NCI-H187 treated with DMSO at 0.1 percent for 48 hours (cell line): ENCODE measurements around the gene MAGI2.

ENCODE experiments used
- DNase-seq: peaks from one replicate; lab custom pipeline; 2025; lab: John Stamatoyannopoulos, UW

Gene MAGI2

DNA sequence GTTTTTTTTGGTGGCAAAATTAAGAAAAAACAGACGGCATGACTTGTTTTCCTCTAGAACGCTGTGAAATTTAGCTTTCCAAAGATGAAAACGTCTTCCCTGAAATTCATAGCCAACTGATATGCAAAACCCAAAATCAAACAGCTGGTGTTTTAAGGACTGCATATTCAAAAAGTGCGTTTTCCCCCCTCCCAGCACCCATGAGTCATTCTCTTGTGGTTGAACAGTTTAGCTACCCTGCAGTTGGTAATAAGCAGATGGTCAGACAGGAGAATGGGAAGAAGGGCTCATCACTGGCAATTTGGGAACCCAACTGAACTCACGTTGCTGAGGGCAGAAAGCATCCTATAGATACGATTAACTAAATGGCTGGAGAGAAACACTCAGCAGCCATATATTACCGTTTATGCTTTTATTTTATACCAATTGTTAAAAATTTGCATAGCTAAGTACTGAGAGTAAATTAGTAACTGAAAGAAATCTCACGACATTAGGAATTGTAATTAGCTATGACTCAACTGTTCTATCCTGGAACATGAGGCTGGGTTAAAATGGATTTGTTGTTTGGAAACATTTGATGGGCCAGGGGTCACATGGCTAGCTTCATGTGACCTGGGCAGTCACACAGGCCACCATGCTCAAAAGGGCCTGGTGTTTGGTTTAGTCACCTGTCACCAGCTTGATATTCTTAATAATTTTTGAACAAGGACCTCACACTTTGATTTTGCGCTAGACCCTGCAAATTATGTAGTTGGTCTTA, 1311.8 kb downstream of the MAGI2 start:
- no peak for DNase-seq

DNA sequence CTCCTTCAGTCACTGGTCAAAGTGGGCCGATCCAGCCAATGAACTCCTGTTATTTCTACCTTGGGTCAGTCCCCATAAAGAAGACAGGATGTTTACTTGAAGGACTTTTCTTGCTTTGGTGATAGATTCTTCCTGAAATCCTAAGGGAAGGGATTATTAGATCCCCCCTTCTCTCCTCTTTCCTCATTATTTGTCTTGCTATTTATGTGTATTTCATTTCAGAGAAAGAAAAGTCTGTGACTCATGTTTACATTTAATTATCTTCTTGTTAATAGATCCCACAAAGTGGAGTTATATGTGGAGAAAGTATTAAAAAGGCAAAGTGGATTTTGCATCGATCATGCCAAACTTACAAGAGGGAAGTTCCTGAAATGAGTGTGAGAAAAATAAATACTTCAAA, 1313.4 kb downstream of the MAGI2 start:
- DNase-seq, result no peak

DNA sequence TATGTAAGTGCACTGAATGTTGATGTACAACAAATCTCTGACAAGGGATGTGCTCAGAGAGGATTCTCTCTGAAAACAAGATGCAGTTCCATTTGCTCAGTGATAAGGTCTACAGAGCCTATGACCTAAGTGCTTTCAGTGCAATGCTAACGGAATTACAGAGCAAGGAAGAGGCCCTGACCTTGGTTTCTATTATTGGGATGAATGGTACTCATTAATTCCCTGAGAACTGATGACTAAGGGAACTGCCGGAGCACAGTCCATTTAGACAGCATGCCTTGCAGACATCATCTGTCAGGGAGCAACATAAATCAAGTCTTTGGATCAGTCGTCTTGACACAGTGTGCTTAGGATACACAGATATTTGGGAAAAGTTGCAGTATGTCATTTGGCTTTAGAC, 1314.1 kb downstream of the MAGI2 start:
- no peak for DNase-seq

DNA sequence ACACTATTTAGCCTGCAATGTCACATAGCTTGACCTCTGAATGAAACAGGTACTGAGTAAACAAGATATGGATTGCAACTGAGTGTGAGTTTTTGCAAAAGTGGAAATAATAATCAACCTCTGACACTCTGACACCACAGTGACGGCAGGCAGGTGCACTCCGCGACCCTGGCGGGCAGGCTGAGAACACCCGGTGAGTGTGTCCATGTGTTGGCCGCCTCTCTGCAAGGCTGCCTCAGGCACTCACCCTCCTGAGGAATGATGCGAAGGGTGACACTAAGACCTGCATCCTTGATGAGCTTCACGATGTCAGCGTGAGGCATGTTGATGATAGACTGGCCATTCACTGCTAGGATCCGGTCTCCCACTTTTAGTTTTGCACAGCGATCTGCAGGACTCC, 1318.7 kb downstream of the MAGI2 start:
- DNase-seq, result no peak

DNA sequence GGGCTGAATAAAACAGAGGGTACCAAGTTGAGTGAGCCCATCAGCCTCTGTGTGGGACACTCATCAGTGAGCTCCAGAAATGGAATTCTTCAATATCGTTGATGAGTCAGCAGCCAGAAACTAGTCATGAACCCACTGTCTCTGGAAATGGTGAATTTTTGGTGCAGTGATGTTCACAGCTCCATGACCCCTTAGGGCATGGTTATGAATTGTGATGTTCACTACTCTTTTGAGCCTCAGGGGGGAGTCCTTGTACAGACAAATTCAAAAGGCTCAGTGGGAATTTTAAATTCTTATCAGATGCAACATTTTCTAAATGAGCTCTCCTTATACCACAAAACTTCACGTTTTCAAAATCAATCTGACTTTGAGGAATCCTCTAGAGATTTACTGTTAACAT, 1319.2 kb downstream of the MAGI2 start:
- no peak for DNase-seq

DNA sequence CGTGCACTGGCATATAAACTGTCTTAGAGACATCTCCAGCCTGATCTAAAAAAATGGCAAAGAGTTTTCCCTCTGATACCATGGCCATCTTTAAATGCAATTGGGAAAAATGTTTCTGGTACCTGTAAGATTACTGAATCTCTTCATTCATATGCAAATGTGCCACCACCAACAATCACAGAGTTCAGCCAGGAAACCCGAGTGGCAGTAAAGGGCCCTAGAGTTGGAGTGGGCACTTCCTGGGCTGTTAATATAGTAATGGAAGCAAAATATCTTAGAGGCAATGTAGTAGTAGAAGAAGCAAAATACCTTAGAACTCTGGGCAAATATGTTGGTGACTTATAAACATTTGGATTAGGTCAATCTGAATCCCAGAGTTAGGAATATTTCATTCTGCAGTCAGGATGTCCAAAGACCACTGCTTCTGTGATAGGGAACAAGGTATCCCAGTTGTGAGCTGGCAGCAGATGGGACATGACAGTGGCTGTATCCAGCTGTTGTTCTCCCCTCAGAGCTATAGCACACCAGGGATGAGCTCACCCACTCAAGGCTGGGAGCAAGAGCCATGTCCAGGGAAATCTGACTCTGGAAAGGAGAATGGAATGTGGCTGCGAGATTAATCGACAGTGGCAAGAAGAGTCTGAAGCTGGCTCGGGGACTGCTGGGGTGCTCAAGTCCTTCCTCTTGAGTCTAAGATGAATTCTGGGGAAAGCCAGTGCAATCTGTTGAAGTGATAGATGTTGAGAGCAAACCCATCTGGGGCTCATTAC, 1322.8 kb downstream of the MAGI2 start:
- no peak for DNase-seq

DNA sequence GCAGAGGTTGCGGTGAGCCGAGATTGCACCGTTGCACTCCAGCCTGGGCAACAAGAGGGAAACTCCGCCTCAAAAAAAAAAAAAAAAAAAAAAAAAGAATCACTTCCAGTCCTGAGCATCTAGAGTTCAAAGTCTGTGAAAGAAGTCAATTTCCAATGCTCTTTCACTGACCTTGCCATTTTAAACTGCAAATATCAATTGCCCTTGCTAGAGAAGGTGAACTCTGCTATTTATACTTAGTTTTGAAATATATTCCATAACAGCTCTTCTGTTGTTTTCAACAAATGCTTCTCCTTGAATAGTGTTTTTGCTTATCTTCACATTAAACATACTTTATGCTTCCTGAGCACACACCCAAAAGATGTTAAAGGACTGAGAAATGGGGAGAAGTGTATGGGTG, 1323.6 kb downstream of the MAGI2 start:
- DNase-seq, result no peak

DNA sequence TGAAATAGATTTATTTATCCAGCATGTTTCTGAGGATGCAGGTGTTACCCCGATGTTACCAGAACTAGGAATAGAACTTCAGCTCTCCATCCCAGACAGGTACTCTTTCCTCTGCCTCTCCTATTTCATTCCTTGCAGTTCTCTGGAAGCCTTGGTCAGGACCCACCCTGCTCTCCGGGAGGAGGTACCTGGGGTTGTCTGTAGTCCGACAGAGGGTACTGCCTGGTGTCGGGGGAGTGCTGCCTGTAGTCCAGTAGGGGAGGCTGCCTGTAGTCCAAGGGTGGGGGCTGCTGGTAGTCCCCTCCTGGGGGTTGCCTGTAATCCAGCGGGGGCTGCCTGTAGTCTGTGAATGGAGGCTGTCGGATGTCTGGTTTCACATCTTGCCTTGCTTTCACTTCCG, 1326.5 kb downstream of the MAGI2 start:
- no peak for DNase-seq

DNA sequence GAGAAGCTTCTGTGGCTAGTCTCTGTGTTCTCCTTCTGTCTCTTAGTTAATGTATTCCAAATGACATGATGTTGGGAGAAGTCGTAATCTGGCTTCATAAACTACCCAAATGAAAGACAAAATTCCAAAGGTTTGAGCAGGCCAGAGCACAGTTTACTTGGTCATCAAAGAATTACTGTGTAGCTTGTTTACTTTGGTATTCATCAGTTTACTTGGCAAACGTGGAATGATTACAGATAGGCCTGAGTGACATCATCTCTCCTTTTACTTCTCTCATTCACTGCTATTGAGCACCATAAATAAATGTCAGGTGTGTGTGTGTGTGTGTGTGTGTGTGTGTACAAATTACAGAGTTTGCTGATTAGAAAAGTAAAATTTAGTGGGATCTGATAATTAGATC, 1327.6 kb downstream of the MAGI2 start:
- no peak for DNase-seq

DNA sequence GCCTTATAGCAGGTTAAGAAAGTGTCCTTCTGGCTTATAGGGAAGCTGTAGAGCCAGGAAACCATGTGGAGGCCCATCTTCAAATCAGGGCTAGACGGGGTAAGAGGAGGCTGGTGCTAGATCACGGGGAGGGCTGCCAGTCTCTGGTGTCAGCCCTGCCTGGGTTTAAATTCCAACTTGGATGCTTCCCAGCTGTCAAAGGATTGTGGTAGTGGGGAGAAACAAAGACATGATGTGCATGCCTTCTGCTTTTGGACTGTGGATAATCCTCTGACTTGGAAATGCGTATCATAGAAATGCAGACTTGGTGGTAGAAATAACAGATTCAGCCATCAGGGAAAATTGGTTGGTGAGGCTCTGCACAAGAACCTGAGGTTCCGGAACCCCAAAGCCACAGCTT, 1329.3 kb downstream of the MAGI2 start:
- no peak for DNase-seq

DNA sequence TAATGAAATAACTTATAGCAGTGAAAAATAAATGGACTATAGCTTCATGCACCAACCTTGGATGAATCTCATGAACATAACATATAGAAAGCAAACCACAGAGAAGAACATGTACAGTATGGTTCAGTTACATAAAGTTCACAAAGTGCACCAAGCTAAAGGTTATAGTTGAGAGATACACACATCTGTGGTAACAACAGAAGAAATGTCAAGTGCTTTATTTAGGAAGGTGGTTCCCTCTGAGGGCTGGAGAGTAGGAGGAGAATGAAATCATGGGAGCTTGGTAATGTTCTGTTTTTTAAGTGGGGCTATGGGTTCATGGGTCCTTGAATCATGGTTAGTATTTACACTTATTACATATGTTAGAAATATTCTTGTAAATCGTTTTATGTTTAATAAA, 1331.6 kb downstream of the MAGI2 start:
- DNase-seq, result no peak

DNA sequence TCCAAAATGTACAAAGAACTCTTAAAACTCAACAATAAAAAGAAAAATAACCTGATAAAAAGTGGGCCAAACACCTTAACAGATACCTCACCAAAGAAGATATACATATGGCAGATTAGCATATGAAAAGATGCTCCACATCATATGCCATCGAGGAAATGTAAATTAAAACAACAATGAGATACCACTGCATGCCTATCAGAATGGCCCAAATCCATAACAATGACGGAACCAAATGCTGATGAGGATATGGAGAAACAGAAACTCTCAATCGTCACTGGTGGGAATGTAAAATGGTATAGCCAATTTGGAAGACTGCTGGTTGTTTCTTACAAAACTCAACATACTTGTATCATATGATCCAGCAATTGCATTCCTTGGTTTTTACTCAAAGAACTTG, 1335.0 kb downstream of the MAGI2 start:
- no peak for DNase-seq

DNA sequence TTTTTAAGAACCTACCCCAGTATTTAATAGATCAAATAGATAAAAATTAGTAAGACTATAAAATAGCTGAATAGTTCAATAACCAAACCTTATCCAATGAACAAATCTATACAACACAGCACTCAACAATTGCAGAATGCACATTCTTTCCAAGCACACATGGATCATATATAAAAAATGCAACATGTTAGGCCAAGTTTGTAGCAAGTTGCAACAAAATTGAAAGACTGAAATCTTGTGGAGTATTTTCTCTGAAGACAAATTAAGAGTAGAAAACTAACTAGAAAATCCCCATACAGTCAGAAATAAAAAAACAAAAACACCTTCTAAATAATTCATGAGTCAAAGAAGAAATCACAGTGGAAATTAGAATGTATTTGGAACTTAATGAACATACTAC, 1337.6 kb downstream of the MAGI2 start:
- DNase-seq, result no peak

DNA sequence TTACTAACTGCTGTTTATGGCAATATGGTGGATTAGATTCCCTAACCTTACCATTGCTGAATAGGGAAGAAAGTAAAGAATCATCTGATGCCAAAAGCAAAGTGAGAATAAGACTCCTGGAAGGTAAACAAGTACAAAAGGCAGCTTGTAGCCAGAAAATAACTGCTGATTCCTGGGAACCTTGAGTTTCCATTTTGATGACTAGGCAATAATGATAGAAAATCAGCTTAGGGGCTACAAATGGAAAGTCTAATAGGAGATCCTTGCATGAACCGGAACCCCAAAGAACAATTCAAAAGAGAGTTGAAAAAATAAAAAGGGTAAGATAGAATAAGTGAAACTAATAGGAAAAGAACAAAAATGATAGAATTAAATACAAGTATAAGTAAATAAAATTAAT, 1338.5 kb downstream of the MAGI2 start:
- no peak for DNase-seq

DNA sequence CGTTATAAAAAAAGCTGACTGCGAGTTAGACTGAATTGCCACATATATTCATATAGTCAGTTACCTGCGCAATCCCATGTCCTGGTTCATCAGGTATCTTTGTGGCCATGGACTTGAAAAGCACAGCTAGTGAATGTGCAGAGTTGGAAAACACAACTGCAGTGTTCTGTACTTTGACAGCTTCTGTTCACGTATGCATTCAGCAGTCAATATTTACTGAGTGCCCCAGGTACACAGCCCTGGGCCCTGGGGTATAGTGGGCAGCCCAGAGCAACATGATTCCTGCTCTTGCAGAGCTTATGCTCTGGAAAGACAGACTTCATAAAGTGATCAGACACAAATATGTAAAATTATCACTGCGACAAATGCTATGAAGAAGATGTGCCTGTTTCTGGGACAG, 1341.0 kb downstream of the MAGI2 start:
- no peak for DNase-seq

DNA sequence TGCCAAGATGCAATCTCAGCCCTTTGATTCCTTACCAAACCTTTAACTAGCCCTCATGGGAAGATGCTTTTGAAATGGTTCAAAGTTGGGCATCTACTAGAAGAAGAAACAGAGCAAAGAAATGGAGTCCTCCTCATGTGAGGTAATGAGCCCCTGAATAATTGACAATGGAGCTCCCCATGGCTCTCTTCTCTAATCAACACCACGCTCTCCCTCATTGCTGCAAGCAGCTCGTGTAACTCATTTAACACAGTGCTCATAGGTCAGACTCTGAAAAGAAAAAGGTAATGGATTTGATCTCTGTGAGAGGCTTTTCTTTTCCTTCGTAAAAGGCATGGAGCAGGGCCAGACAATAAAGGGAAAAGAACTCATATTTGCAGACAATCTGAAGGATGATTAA, 1342.1 kb downstream of the MAGI2 start:
- DNase-seq, result peak; percentile 45

DNA sequence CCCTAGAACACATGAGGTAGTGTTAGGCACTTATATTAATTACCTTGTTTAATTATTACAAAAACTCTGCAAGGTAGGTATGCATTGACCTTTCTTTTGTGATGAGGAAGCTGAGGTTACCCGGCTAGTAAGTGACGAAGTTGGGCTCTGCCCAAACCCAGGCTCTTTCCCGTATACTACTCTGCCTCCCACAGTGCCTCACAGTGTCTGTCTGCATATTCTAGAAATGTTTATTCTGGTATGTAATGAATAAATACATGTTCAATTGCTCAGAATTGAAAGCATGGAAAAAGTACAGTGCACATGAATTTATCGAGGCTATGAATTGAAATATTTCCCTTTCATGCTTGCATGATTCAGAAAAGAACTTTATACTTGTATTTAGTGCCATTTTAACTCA, 1350.0 kb downstream of the MAGI2 start:
- no peak for DNase-seq

DNA sequence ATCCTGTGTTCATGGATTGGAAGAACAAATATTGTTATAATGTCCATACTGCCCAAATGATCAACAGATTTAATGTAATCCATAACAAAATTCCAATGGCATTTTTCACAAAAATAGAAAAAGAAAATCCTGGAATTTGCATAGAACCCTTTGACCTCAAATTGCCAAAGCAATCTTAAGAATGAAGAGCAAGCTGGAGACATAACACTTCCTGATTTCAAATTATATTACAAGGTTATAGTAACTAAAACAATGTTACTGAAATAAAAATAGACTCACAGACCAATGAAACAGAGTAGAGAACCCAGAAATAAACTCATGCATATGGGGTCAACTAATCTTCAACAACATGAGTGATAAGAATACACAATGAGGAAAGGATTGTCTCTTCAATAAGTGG, 1352.4 kb downstream of the MAGI2 start:
- DNase-seq, result no peak

DNA sequence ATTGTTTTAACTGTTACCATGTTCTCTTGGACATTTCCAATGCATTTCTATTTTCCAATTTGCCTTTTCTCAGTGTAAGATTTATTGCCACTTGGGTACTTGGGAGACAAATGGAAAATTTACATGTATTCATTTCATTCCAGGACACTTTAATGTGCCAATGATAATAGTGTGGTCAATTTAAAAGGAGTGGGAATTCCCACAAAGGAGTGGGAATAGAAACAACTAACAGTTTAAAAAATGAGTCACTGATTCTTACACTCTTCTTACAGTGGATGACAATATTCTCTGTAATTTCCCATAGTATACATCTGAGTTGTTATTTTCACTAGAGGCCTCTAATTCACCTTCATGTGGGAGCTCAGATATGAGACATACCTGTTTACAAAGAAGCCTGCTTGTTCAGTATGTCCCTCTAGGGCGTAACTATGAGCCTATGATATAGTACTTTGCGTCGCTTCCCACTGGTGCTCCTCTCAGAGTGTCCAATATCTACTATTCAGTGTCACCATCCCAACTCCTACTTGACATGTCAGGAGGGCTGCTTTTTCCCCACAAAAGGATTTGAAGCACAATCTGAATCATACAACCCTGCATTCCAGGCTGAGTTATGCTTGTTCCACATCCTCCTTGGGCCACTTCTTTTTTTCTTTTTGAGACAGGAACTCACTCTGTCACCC, 1353.6 kb downstream of the MAGI2 start:
- DNase-seq, result no peak

DNA sequence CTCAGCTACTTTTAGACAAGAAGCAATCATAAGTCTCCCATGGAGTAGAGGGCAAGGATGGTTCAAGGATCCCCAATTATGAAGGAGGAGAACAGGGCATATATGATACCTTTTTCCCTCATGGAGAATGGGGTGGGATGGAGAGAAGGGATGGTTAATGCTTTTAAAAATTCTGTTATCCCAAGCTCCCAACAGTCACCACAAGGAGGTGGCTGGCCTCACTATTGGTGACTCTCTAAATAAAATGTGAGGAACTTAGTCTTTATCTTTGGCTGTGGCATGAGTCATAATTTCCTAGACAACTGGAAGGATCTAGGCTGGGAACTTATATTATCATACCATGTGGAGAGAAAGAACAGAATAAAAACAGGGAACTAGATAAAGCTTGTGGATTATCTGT, 1357.9 kb downstream of the MAGI2 start:
- DNase-seq, result no peak

DNA sequence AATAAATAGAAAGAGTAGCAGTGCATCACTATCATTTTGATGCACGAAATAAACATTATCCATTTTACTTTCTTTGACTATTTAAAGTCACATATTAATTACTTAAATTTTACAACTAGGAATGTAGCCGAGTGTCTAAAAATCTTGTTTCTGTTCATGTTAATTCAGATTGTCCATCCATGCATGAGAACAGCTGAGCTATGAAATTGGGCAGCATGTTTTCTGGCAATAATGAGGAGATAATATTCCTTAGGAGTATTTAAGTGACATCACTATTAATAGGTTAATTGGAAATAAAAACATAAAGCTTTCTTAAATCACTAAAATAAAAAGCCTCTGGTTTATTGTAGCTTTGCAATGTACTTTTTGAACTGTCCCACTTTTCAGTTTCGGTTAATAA, 1361.1 kb downstream of the MAGI2 start:
- DNase-seq, result no peak

DNA sequence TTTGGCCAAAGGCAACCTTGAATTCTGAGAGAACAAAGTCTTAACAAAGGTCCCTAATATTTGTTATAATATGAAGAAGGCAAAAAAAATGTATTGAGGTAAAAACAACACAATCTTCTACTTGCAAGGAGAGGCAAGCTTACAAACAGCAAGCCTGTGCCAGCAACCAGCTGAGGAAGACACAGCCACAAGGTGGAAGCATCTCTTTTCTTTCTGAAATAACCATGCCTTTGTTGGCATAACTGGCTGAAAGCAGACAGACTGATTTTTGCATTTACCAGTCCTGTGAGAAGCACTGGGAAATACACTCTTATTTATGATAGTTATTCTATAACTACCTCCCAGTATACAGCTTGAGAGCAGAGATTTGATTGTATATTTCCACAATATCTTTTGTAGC, 1362.9 kb downstream of the MAGI2 start:
- no peak for DNase-seq

DNA sequence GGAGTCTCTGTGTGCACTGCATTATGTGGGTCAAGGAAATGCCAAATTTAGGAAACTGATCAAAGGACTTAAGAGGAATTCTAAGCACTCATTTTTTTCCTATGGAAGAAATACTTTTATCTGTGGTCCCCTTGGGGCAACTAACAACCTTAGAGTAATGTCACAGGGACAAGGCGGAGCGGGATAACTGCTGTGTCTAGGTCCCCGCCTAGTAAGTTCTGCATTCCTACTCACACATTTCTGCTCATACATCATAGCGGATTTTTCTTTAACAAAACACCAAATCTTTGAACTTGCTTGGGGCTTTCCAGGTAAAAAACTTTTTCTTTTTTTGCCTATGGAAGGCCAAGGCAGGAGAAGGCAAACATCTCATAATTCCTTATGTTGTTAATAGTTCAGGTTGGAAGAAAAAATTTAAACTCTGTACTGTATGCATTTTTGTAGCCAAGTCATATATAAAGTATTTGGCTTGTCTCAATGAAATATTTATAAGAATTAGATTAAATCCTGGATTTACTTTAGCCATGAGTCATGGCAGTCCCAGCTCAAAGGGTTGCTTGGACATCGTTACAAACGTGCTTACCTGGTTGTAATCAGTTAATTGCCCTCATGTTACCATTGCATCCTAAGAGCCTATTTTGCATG, 1369.9 kb downstream of the MAGI2 start:
- DNase-seq, result no peak
